GM18499 (cell line): Measurements from ENCODE around the gene EHD4.

Source experiments
- ATAC-seq: cut with Tn5 transposase; IDR thresholded peaks from one replicate; pipeline ENCODE4 v1.9.1; 2021; ENCODE audit warnings: moderate number of reproducible peaks; ENCODE audit not compliant: insufficient read depth, unreplicated experiment

The EHD4 gene

GRCh38 chr15:41972253-41973242, at the start of gene EHD4:
Gene EHD4, minus strand, starts transcription at chr15:41972557. Its CDS starts 63 bp downstream, at chr15:41972494.
- peak; percentile 72 for ATAC-seq

GRCh38 chr15:42021593-42021992, 49.2 kb upstream of the EHD4 start:
- ATAC-seq = no peak

- no peak for ATAC-seq
These were observed 48.4 kb upstream of the EHD4 start, which contains the start of gene PLA2G4E for GRCh38 chr15:42020713-42021273. Gene PLA2G4E, minus strand, starts transcription at chr15:42021042. Its CDS starts 12 bp downstream, at chr15:42021030.

- ATAC-seq = no peak
These were observed 46.2 kb upstream of the EHD4 start for GRCh38 chr15:42018306-42019224.

GRCh38 chr15:42016971-42017370, 44.6 kb upstream of the EHD4 start:
- no peak for ATAC-seq

GRCh38 chr15:42014406-42014805, 42.0 kb upstream of the EHD4 start:
- ATAC-seq = no peak

- no peak for ATAC-seq
These were observed 40.6 kb upstream of the EHD4 start for GRCh38 chr15:42012928-42013482.

GRCh38 chr15:42012241-42012640, 39.9 kb upstream of the EHD4 start:
- ATAC-seq = no peak

GRCh38 chr15:42011074-42011473, 38.7 kb upstream of the EHD4 start:
- no peak for ATAC-seq

- no peak for ATAC-seq
These were observed 38.1 kb upstream of the EHD4 start for GRCh38 chr15:42010434-42010833.

GRCh38 chr15:42009474-42009873, 37.1 kb upstream of the EHD4 start:
- ATAC-seq = no peak

GRCh38 chr15:42009022-42009421, 36.7 kb upstream of the EHD4 start:
- no peak for ATAC-seq

GRCh38 chr15:42007386-42007785, 35.0 kb upstream of the EHD4 start:
- ATAC-seq = no peak

- no peak for ATAC-seq
These were observed 30.0 kb upstream of the EHD4 start for GRCh38 chr15:42002333-42002732.

GRCh38 chr15:42001236-42001635, 28.9 kb upstream of the EHD4 start:
- ATAC-seq = no peak

- no peak for ATAC-seq
These were observed 27.2 kb upstream of the EHD4 start for GRCh38 chr15:41999290-42000285.

- ATAC-seq = no peak
These were observed 25.5 kb upstream of the EHD4 start for GRCh38 chr15:41997845-41998244.

- no peak for ATAC-seq
These were observed 24.7 kb upstream of the EHD4 start for GRCh38 chr15:41996921-41997592.
